WTC11 (cell line): ENCODE data around the gene GZMM. TPM values are rescaled to one million over a fixed set of nuclear protein-coding genes. Genes with fewer than 3 reads are reported as not detected.

ENCODE experiments used
- ATAC-seq: fragments of 200-7000 bp; cut with Tn5 transposase; 2 replicates; pipeline ENCODE4 v1.10.0; 2021; ENCODE audit warnings: mild to moderate bottlenecking, moderate library complexity
- CTCF ChIA-PET: fragments of 300-600 bp; sonication (Branson Sonifier 250); formaldehyde crosslinking; loops from one replicate; lab custom pipeline; 2021; ENCODE audit warnings: antibody characterized with exemption; lab: Charles Lee
- POLR2A ChIA-PET: fragments of 350-600 bp; sonication (Branson Sonifier 250); formaldehyde crosslinking; loops from one replicate; lab custom pipeline; 2021; ENCODE audit warnings: antibody characterized with exemption; lab: Charles Lee
- DNase-seq: peaks from one replicate; pipeline ENCODE4 v3.0.0; 2021; ENCODE audit warnings: low spot score
- H3K27ac Mint-ChIP-seq: 2 replicates; pipeline ENCODE4 v1.8.0; 2021; ENCODE audit warnings: mixed read lengths
- H3K27me3 Mint-ChIP-seq: 2 replicates; pipeline ENCODE4 v1.8.0; 2021; ENCODE audit warnings: low read depth, mild to moderate bottlenecking, moderate library complexity, mixed read lengths
- H3K36me3 Mint-ChIP-seq: 2 replicates; pipeline ENCODE4 v1.8.0; 2021; ENCODE audit warnings: mixed read lengths
- H3K4me1 Mint-ChIP-seq: 2 replicates; pipeline ENCODE4 v1.8.0; 2022; ENCODE audit warnings: mixed read lengths
- H3K4me3 Mint-ChIP-seq: 2 replicates; pipeline ENCODE4 v1.8.0; 2021; ENCODE audit warnings: mild to moderate bottlenecking, moderate library complexity, mixed read lengths
- H3K9me3 Mint-ChIP-seq: 2 replicates; pipeline ENCODE4 v1.8.0; 2021; ENCODE audit warnings: mixed read lengths
- ATF6 ChIP-seq: sonication (generic); formaldehyde crosslinking; IDR thresholded peaks from 2 replicates; pipeline ENCODE4 v1.8.1; 2023; ENCODE audit warnings: mild to moderate bottlenecking, missing genetic modification reagents
- EMX1 ChIP-seq: fragments of 250-450 bp; sonication (Bioruptor Pico); IDR thresholded peaks from 2 replicates; pipeline ENCODE4 v1.8.0; 2021; ENCODE audit warnings: mild to moderate bottlenecking
- ESRRA ChIP-seq: sonication (generic); formaldehyde crosslinking; IDR thresholded peaks from 2 replicates; pipeline ENCODE4 v1.8.1; 2022; ENCODE audit warnings: mild to moderate bottlenecking, missing genetic modification reagents, borderline replicate concordance
- FOXJ3 ChIP-seq: sonication (generic); formaldehyde crosslinking; IDR thresholded peaks from 2 replicates; pipeline ENCODE4 v1.9.0; 2021; ENCODE audit warnings: missing genetic modification reagents, mild to moderate bottlenecking, borderline replicate concordance
- FOXP4 ChIP-seq: sonication (generic); formaldehyde crosslinking; IDR thresholded peaks from 2 replicates; pipeline ENCODE4 v1.8.0; 2022; ENCODE audit warnings: mild to moderate bottlenecking, missing genetic modification reagents
- NR3C1 ChIP-seq: sonication (generic); formaldehyde crosslinking; conservative IDR thresholded peaks from 2 replicates; pipeline ENCODE4 v1.8.1; 2023; ENCODE audit warnings: low read depth, mild to moderate bottlenecking, missing genetic modification reagents
- OVOL2 ChIP-seq: fragments of 250-450 bp; sonication (Bioruptor Pico); IDR thresholded peaks from 2 replicates; pipeline ENCODE4 v1.9.0; 2021; ENCODE audit warnings: mild to moderate bottlenecking, borderline replicate concordance
- PRDM15 ChIP-seq: sonication (generic); formaldehyde crosslinking; IDR thresholded peaks from 2 replicates; pipeline ENCODE4 v1.8.0; 2022; ENCODE audit warnings: missing genetic modification reagents
- RORB ChIP-seq: fragments of 250-450 bp; sonication (Bioruptor Pico); IDR thresholded peaks from 2 replicates; pipeline ENCODE4 v1.9.0; 2021; ENCODE audit warnings: mild to moderate bottlenecking
- SOX15 ChIP-seq: fragments of 250-450 bp; sonication (Bioruptor Pico); IDR thresholded peaks from 2 replicates; pipeline ENCODE4 v1.9.0; 2021; ENCODE audit warnings: mild to moderate bottlenecking
- TP53 ChIP-seq: sonication (generic); formaldehyde crosslinking; IDR thresholded peaks from 2 replicates; pipeline ENCODE4 v1.8.1; 2023; ENCODE audit warnings: mild to moderate bottlenecking, missing genetic modification reagents
- USF2 ChIP-seq: sonication (generic); formaldehyde crosslinking; IDR thresholded peaks from 2 replicates; pipeline ENCODE4 v1.8.1; 2023; ENCODE audit warnings: mild to moderate bottlenecking, missing genetic modification reagents, moderate library complexity
- ZBTB43 ChIP-seq: sonication (generic); formaldehyde crosslinking; IDR thresholded peaks from 2 replicates; pipeline ENCODE4 v1.8.1; 2023; ENCODE audit warnings: mild to moderate bottlenecking, missing genetic modification reagents
- ZNF219 ChIP-seq: sonication (generic); formaldehyde crosslinking; IDR thresholded peaks from 2 replicates; pipeline ENCODE4 v1.8.0; 2023; ENCODE audit warnings: missing genetic modification reagents, mild to moderate bottlenecking, borderline replicate concordance
- ZNF423 ChIP-seq: fragments of 250-450 bp; sonication (Bioruptor Pico); IDR thresholded peaks from 2 replicates; pipeline ENCODE4 v2.1.2; 2022; ENCODE audit warnings: mild to moderate bottlenecking, moderate library complexity
- ZNF671 ChIP-seq: fragments of 250-450 bp; sonication (Bioruptor Pico); IDR thresholded peaks from 2 replicates; pipeline ENCODE4 v1.8.0; 2021; ENCODE audit warnings: mild to moderate bottlenecking
- ZSCAN18 ChIP-seq: fragments of 250-450 bp; sonication (Bioruptor Pico); IDR thresholded peaks from 2 replicates; pipeline ENCODE4 v2.1.2; 2022; ENCODE audit warnings: mild to moderate bottlenecking, moderate library complexity
- total RNA-seq: library from RNA; stranded (reverse); gene quantifications from 3 replicates; pipeline ENCODE4 v1.2.3, GENCODE V29; 2021
- TF ChIP-seq, protein P1 (sequence below): sonication (generic); formaldehyde crosslinking; IDR thresholded peaks from 2 replicates; pipeline ENCODE4 v1.8.1; 2022; ENCODE audit warnings: mild to moderate bottlenecking, missing genetic modification reagents, moderate library complexity, borderline replicate concordance

The GZMM gene
- total RNA-seq, 1 experiment from 2014 or later, result 0.68 TPM

- no peak for TF ChIP-seq TP53 (CRISPR knock-in tag)
- TF ChIP-seq ATF6 (CRISPR knock-in tag), result no peak
- TF ChIP-seq, protein P1, sequence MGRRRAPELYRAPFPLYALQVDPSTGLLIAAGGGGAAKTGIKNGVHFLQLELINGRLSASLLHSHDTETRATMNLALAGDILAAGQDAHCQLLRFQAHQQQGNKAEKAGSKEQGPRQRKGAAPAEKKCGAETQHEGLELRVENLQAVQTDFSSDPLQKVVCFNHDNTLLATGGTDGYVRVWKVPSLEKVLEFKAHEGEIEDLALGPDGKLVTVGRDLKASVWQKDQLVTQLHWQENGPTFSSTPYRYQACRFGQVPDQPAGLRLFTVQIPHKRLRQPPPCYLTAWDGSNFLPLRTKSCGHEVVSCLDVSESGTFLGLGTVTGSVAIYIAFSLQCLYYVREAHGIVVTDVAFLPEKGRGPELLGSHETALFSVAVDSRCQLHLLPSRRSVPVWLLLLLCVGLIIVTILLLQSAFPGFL (CRISPR knock-in tag), result no peak
- TF ChIP-seq ZNF671 (CRISPR knock-in tag), result no peak
- TF ChIP-seq, all 79 proteins: peak for 0
Observed at GRCh38 chr19:525029-525428, 18.8 kb upstream of the GZMM start (continued).

DNA sequence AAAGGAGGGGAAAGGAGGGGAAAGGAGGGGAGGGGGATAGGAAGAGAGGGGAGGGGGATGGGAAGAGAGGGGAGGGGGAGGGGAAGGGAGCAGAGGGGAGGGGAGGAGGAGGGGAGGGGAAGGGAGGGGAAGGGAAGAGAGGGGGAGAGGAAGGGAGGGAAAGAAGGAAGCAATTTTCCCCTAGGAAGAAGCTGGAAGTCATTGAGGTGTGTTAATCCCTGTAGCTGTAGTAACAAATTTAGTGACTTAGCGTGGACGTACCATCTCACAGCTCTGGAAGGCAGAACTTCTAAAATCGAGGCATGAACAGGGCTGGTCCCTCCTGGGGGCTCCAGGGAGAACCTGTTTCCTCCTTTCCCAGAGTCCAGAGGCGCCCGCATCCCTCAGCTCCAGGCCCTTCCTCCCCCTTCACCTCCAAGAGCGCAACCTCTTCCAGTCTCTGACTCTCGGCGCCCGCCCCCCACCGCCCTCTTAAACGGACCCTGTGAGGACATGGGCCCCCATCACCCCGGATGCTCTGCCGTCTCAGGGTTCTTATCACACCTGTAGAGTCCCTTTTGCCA is 17.9 kb upstream of the GZMM start:
- Mint-ChIP-seq H3K4me1 (peaks cover 8% of the 10 kb centered on the region), H3K9me3 (peaks cover 7% of the 10 kb centered on the region)
- TF ChIP-seq ZBTB43 (no peak), PRDM15 (CRISPR knock-in tag) (no peak), NR3C1 (no peak), SOX15 (no peak), FOXJ3 (no peak), ZSCAN18 (CRISPR knock-in tag) (no peak), ATF6 (CRISPR knock-in tag) (no peak), ZNF423 (CRISPR knock-in tag) (no peak), FOXP4 (CRISPR knock-in tag) (no peak), ZNF219 (no peak), EMX1 (CRISPR knock-in tag) (no peak), USF2 (no peak), ESRRA (CRISPR knock-in tag) (no peak), OVOL2 (CRISPR knock-in tag) (no peak), RORB (CRISPR knock-in tag) (no peak)

More for the DNA sequence above, 17.9 kb upstream of the GZMM start:
- no peak for DNase-seq
- ATAC-seq, result no peak
- Mint-ChIP-seq H3K27ac (no peak overlapping the region), H3K4me3 (no peak overlapping the region), H3K36me3 (peaks cover 6% of the 10 kb centered on the region), H3K27me3 (peaks cover 29% of the 10 kb centered on the region)
- POLR2A ChIA-PET, result no interaction called here
- CTCF ChIA-PET, result interaction anchor here (0.9 to 3.5 kb wide), 5 partner anchors 15 to 142 kb away, joined by 3 to 16 read pairs (median 5); no protein-coding TSS in a partner anchor
